GM18868 (cell line): ENCODE results near the gene ARFGAP3.
"Not testable (repeated sequence)": the region's sequence is repeated elsewhere in the genome, so short reads cannot be mapped to it uniquely, and the experiment has no call there.

ENCODE experiments used
- ATAC-seq: cut with Tn5 transposase; IDR thresholded peaks from one replicate; pipeline ENCODE4 v1.9.1; 2021; ENCODE audit warnings: mild to moderate bottlenecking, moderate library complexity; ENCODE audit not compliant: unreplicated experiment

The ARFGAP3 gene

GRCh38 chr22:42799061-42799460 is 58.0 kb downstream of the ARFGAP3 start:
- ATAC-seq = no peak

GRCh38 chr22:42797011-42797410 is 60.1 kb downstream of the ARFGAP3 start:
- no peak for ATAC-seq

- no peak for ATAC-seq
Measured at GRCh38 chr22:42796081-42796480, 61.0 kb downstream of the ARFGAP3 start.

GRCh38 chr22:42794551-42795510 is 62.2 kb downstream of the ARFGAP3 start:
- no peak for ATAC-seq

- no peak for ATAC-seq
Measured at GRCh38 chr22:42793848-42794405, 63.1 kb downstream of the ARFGAP3 start.

GRCh38 chr22:42792909-42793847 is 63.9 kb downstream of the ARFGAP3 start:
- no peak for ATAC-seq

GRCh38 chr22:42792453-42792908 is 64.6 kb downstream of the ARFGAP3 start:
- ATAC-seq = no peak

GRCh38 chr22:42791721-42792452 is 65.2 kb downstream of the ARFGAP3 start:
- no peak for ATAC-seq

- ATAC-seq = no peak
Measured at GRCh38 chr22:42788466-42788865, 68.6 kb downstream of the ARFGAP3 start.

GRCh38 chr22:42788021-42788420 is 69.1 kb downstream of the ARFGAP3 start:
- no peak for ATAC-seq

GRCh38 chr22:42787357-42787736 is 69.7 kb downstream of the ARFGAP3 start:
- ATAC-seq = no peak

- no peak for ATAC-seq
Measured at GRCh38 chr22:42786606-42787356, 70.3 kb downstream of the ARFGAP3 start.

- ATAC-seq = no peak
Measured at GRCh38 chr22:42785706-42786499, 71.2 kb downstream of the ARFGAP3 start.

GRCh38 chr22:42782306-42782705 is 74.8 kb downstream of the ARFGAP3 start:
- not testable (repeated sequence) for ATAC-seq

- ATAC-seq = no peak
Measured at GRCh38 chr22:42780070-42780540, 77.0 kb downstream of the ARFGAP3 start.

- ATAC-seq = no peak
Measured at GRCh38 chr22:42777126-42777525, 79.9 kb downstream of the ARFGAP3 start.

GRCh38 chr22:42773167-42773566 is 83.9 kb downstream of the ARFGAP3 start:
- ATAC-seq = no peak

- no peak for ATAC-seq
Measured at GRCh38 chr22:42772647-42773046, 84.4 kb downstream of the ARFGAP3 start.
